ENCODE results near the gene ZBTB21.
"Not testable (repeated sequence)": the region's sequence is repeated elsewhere in the genome, so short reads cannot be mapped to it uniquely, and the experiment has no call there.

Gene ZBTB21

GRCh38 chr21:41970751-41971653 is 39.2 kb downstream of the ZBTB21 start:
- FAIRE-seq, result no peak
- no peak for DNase-seq (ENCODE audit: low spot score)

- FAIRE-seq (no peak), DNase-seq (ENCODE audit: low spot score) (no peak)
Observed at GRCh38 chr21:41970106-41970391, 40.1 kb downstream of the ZBTB21 start.

DNA sequence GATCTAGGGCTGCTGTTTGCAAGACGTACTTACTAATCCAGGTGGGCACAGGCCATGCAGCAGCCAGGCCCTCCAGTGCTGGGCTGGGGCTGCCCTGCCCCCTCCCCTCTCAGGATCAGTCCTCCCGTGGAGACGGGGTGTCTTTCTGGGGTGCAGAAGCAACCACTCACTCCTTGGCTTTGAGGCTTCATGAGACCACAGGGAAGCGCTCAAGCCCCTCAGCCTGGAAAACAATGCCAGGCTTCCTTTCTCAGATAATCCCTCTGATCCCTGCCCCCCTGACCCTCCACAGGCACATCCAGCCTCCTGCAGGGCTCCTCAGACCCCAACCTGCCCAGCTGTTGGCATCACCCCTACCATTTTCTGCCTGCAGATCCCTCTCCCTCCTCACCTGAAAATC is 42.5 kb downstream of the ZBTB21 start:
- no peak for FAIRE-seq
- no peak for DNase-seq (ENCODE audit: low spot score)

DNA sequence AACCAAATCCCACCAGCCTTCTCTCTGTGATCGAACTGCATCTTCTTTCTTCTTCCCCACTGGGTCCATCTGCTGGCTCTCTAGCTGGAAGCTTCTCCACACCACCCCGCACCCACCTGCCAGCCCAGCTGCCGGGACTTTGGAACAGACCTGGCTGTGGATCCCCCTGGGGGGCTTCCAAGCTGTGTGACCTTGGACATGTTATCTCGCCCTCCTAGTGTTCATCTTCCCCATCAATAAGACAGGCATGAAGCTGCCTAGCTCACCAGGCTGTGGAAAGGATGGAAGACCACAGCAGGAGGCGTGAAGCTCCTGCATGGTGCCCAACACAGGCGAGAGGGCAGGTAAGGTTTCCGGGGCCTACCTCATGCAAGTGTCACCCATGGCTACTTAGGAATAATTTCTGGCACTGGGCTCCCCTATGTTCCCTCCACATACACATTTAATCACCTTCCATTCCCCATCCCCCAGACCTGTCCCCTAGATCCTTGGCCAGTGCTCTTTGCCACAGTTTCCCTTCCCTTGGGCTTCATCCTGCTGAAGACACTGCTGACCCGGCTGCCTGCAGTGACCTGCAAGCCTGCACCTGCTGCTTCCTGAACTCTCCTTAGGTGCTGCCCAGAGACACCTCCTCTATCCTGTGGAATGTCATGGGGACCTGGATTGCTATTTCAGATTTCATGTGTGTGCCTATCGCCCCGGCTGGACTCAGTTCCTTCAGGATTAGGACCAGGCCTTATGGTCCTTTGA is 43.1 kb downstream of the ZBTB21 start:
- FAIRE-seq, result no peak
- no peak for DNase-seq (ENCODE audit: low spot score)

DNA sequence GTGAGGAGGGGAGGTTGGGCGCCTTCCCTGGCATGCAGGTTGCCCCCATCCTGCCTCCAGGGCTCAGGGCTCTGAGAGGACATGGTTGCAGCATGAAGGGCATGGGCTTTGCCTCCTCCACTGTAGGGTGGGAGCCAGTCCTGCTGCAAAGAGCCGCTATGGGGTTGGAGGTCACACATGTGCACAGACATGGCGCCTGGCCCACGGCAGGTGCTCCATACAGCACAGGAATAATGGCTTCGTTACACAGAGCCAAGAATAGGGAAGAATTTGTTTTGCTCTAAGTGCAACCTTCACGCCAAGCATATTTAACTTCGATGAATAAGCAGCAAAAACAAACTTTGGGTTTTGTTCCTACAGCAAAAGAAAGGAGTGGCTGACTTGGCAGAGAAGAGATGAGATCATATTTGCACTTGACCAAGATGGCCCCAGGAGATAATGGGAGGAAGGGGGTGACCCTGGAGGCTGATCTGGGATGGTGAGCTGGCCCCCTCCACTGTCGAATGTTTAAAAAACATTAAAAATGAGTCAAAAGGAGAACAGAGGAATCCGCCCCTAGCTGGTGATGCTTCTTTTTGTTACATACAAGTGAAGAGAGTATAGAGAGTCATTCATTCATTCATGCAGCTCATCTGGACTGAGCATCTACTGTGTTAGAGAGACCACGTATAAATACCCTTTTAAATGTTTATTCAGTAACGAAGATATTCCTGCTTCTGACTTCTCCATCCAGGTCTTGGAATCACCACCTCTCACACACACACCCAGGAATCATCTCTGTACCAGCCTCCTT is 43.9 kb downstream of the ZBTB21 start:
- DNase-seq (ENCODE audit: low spot score) (no peak), FAIRE-seq (no peak)

GRCh38 chr21:41965461-41966013 is 44.6 kb downstream of the ZBTB21 start:
- no peak for FAIRE-seq
- DNase-seq (ENCODE audit: low spot score), result no peak

- DNase-seq (ENCODE audit: low spot score), result no peak
- no peak for FAIRE-seq
Observed at GRCh38 chr21:41965045-41965444, 45.1 kb downstream of the ZBTB21 start.

GRCh38 chr21:41964171-41964570 is 46.0 kb downstream of the ZBTB21 start:
- no peak for FAIRE-seq

GRCh38 chr21:41962425-41962966 is 47.7 kb downstream of the ZBTB21 start:
- no peak for DNase-seq (ENCODE audit: low spot score)
- FAIRE-seq, result no peak

More at GRCh38 chr21:41964171-41964570, 46.0 kb downstream of the ZBTB21 start:
- no peak for DNase-seq (ENCODE audit: low spot score)

GRCh38 chr21:41961753-41962152 is 48.4 kb downstream of the ZBTB21 start:
- DNase-seq (ENCODE audit: low spot score), result no peak
- no peak for FAIRE-seq

GRCh38 chr21:41961282-41961701 is 48.9 kb downstream of the ZBTB21 start:
- no peak for FAIRE-seq

GRCh38 chr21:41960386-41960785 is 49.8 kb downstream of the ZBTB21 start:
- FAIRE-seq, result no peak
- no peak for DNase-seq (ENCODE audit: low spot score)

More at GRCh38 chr21:41961282-41961701, 48.9 kb downstream of the ZBTB21 start:
- DNase-seq (ENCODE audit: low spot score), result no peak

- FAIRE-seq; DNase-seq (ENCODE audit: low spot score): not testable (repeated sequence)
Observed at GRCh38 chr21:41959697-41960096, 50.5 kb downstream of the ZBTB21 start.

GRCh38 chr21:41958886-41959563 is 51.1 kb downstream of the ZBTB21 start:
- FAIRE-seq (no peak), DNase-seq (ENCODE audit: low spot score) (no peak)

DNA sequence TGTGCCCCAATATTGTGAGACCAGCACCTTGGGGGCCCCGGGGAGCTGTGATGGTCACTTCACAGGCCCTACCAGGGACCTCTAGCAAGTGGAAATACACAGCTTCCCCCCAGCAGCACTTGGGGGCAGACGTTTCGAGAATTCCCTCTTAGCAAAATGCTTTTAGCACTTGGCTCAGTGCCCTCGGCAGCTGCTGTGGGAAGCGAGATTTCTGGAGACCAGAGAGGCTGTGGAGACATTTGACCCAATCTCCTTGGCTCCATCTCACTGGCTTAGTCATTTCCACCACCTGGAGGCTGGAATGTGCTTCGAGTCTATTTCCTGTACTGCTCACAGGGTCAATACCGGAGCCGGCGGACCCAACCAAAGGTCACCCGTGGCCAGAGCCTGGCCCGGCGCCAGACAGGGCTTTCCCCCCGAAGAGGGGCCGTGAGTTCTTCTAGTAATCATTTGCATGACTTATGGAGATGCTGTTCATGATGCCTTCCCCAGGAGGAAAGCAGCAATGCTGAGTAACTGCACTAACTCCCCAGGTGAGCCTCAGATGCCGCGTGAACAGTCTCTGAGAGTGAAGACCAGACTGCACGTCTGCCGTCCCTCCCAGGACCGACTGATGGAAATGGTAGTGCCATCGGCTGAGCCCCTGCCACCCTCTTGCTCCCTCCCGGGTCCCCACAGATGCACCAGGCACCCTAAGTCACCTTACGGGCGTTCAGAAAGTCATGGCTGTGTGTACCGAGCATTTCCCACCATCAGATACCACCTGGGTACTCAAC is 52.0 kb downstream of the ZBTB21 start:
- FAIRE-seq, result peak; percentile 87
- DNase-seq (ENCODE audit: low spot score), result peak; percentile 92

DNA sequence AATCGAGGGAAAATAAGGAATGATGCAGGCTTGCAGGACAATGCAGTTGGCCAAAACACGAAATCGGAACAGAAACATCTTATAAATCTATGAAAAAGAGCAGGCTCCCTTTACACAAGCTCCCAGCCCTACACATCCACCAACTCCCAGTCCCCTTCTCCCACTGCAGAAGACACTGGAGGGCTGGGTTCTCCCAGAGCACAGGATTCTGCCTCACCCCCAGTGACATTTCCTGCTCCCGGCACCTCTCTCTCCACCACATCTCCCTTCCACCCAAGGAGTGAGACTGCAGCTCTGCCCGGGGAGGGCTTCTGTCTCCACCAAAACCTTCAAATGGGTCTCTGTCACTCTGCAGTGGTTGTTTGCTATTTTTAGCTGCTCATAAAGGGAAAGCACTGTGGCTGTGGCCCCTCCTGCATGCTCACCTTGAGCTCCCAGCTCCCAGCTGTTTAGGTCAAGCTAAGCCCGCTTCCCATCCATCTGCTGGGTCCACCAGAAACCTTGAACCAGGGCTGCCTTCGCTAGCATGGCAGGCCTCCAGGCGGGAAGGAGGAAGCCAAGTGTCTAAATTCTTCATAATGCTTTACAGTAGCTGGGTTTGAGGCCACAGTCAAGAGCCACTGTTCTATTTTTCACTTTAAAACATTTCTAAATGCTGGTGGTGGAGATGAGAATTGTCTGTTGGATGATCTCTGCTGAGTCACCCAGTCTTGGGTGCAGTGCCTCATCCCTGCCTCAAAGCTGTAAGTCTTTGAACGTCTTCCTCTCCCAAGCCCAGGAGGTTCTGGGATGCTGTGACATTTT is 53.0 kb downstream of the ZBTB21 start:
- DNase-seq (ENCODE audit: low spot score) (peak; percentile 64), FAIRE-seq (peak; percentile 83)

GRCh38 chr21:41955516-41955915 is 54.6 kb downstream of the ZBTB21 start:
- FAIRE-seq (no peak), DNase-seq (ENCODE audit: low spot score) (no peak)

DNA sequence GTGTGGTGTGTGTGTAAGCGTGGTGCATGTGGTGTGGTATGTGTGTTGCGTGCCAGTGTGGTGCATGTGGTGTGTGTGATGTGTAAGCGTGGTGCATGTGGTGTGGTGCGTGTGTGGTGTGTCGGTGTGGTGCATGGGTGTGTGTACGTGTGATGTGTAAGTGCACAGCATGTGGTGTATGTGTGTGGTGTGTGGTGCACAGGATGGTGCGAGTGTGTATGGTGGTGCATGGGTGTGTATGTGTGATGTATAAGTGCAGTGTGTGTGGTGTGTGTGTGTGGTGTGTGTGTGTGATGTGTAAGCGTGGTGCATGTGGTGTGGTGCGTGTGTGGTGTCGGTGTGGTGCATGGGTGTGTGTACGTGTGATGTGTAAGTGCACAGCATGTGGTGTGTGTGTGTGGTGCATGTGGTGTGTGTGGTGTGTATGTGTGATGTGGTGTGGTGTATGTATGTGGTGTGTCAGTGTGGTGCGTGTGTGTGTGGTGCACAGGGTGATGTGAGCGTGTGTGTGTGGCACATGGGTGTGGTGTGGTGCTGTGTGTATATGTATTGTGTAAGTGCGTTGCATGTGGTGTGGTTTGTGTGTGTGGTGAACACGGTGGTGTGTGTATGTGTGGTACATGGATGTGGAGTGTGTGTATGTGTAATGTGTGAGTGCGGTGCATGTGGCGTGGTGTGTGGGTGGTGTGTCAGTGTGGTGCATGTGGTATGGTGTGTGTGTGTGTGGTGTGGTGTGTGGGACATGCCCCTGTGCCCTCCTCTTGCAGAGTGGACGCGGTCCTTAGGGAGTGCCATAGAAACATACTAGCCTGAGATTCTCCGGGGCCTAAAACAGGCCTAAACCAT is 55.3 kb downstream of the ZBTB21 start:
- DNase-seq (ENCODE audit: low spot score) (no peak), FAIRE-seq (no peak)

Measured in RCC 7860 (cell line).